OCI-LY7 (cell line): Measurements from ENCODE around the gene ZSCAN2.
"Not testable (repeated sequence)": the region's sequence is repeated elsewhere in the genome, so short reads cannot be mapped to it uniquely, and the experiment has no call there.

ENCODE experiments used
- CTCF ChIP-seq: fragments of 200-600 bp; sonication (generic); conservative IDR thresholded peaks from 2 replicates; pipeline ENCODE4 v1.5.1; 2014; ENCODE audit warnings: mild to moderate bottlenecking, antibody characterized with exemption, low read length, moderate library complexity, mixed read lengths
- EZH2phosphoT487 ChIP-seq: fragments of 200-600 bp; sonication (generic); IDR thresholded peaks from 2 replicates; pipeline ENCODE4 v1.6.1; 2018; ENCODE audit warnings: low read depth, borderline replicate concordance, mild to moderate bottlenecking, mixed run types, antibody characterized with exemption, low read length, moderate library complexity, mixed read lengths

- not testable (repeated sequence) for TF ChIP-seq CTCF, EZH2phosphoT487
Measured at GRCh38 chr15:84577891-84578290, 22.9 kb upstream of the ZSCAN2 start.
